Endodermal cell (in vitro differentiated cells): ENCODE data around the gene SELPLG. TPM values are rescaled to one million over a fixed set of nuclear protein-coding genes. Genes with fewer than 3 reads are reported as not detected.

ENCODE experiments used
- DNase-seq: peaks from one replicate; pipeline ENCODE4 v3.0.0-alpha.2; 2017
- H3K27ac ChIP-seq: 2 replicates; pipeline ENCODE4 v1.5.1; 2013; ENCODE audit warnings: mild to moderate bottlenecking, low read depth, low read length, moderate library complexity
- H3K27me3 ChIP-seq: 2 replicates; pipeline ENCODE4 v1.6.1; 2013; ENCODE audit warnings: mild to moderate bottlenecking, low read length, moderate library complexity; ENCODE audit not compliant: insufficient read depth, control insufficient read depth, poor library complexity, severe bottlenecking
- H3K36me3 ChIP-seq: 2 replicates; pipeline ENCODE4 v1.7.0; 2013; ENCODE audit warnings: mild to moderate bottlenecking, low read length, moderate library complexity; ENCODE audit not compliant: control insufficient read depth, insufficient read depth
- H3K4me1 ChIP-seq: one replicate; pipeline ENCODE4 v1.7.0; 2013; ENCODE audit warnings: low read length; ENCODE audit not compliant: control insufficient read depth, insufficient read depth
- H3K4me3 ChIP-seq: 2 replicates; pipeline ENCODE4 v1.5.1; 2013; ENCODE audit warnings: mild to moderate bottlenecking, low read length, moderate library complexity
- H3K9ac ChIP-seq: 2 replicates; pipeline ENCODE4 v1.6.1; 2013; ENCODE audit warnings: mild to moderate bottlenecking, low read length, moderate library complexity; ENCODE audit not compliant: poor library complexity, severe bottlenecking; ENCODE audit errors: extremely low read depth
- H3K9me3 ChIP-seq: 2 replicates; pipeline ENCODE4 v1.6.1; 2013; ENCODE audit warnings: mild to moderate bottlenecking, low read length, moderate library complexity; ENCODE audit not compliant: control insufficient read depth
- H3K27ac Mint-ChIP-seq: 2 replicates; pipeline ENCODE4 v1.8.0; 2020; ENCODE audit warnings: mixed read lengths
- H3K27me3 Mint-ChIP-seq: 2 replicates; pipeline ENCODE4 v1.8.0; 2021; ENCODE audit warnings: mild to moderate bottlenecking, mixed read lengths; ENCODE audit not compliant: insufficient read depth
- H3K36me3 Mint-ChIP-seq: 2 replicates; pipeline ENCODE4 v1.8.0; 2020; ENCODE audit warnings: low read depth, mixed read lengths
- H3K4me1 Mint-ChIP-seq: 2 replicates; pipeline ENCODE4 v1.8.0; 2020; ENCODE audit warnings: mixed read lengths
- H3K4me3 Mint-ChIP-seq: 2 replicates; pipeline ENCODE4 v1.8.0; 2020; ENCODE audit warnings: mild to moderate bottlenecking, moderate library complexity, mixed read lengths
- H3K9me3 Mint-ChIP-seq: 2 replicates; pipeline ENCODE4 v1.8.0; 2020; ENCODE audit warnings: mild to moderate bottlenecking, mixed read lengths
- WGBS, 2 experiments: methylation state at CpG; one replicate each; pipeline versions ENCODE4 v1.1.5 to v1.1.7; 2013; ENCODE audit warnings: missing lambda C conversion rate in 2 of 2, mixed read lengths in 1 of 2; ENCODE audit not compliant: insufficient coverage in 1 of 2, insufficient read length in 1 of 2; 5-methylcytosine and 5-hydroxymethylcytosine counted together
- total RNA-seq, 2 donors: library from RNA; stranded (reverse); fragmentation: NEBNext Ultra II Directional in 1 of 2; extraction: Animal tissue kit (Norgen Biotek cat#: 25700) in 1 of 2; gene quantifications; 2 replicates in 1 of 2; 3 replicates in 1 of 2; pipeline ENCODE4 v1.2.1, GENCODE V29; 2021
- TF ChIP-seq, protein P1 (sequence below): fragments of 200-600 bp; sonication (generic); conservative IDR thresholded peaks from 2 replicates; pipeline ENCODE4 v1.5.0; 2021; ENCODE audit warnings: antibody characterized with exemption, mild to moderate bottlenecking

Gene SELPLG
- total RNA-seq, 2 donors from 2014 or later: 0.13 TPM; not detected in 1

DNA sequence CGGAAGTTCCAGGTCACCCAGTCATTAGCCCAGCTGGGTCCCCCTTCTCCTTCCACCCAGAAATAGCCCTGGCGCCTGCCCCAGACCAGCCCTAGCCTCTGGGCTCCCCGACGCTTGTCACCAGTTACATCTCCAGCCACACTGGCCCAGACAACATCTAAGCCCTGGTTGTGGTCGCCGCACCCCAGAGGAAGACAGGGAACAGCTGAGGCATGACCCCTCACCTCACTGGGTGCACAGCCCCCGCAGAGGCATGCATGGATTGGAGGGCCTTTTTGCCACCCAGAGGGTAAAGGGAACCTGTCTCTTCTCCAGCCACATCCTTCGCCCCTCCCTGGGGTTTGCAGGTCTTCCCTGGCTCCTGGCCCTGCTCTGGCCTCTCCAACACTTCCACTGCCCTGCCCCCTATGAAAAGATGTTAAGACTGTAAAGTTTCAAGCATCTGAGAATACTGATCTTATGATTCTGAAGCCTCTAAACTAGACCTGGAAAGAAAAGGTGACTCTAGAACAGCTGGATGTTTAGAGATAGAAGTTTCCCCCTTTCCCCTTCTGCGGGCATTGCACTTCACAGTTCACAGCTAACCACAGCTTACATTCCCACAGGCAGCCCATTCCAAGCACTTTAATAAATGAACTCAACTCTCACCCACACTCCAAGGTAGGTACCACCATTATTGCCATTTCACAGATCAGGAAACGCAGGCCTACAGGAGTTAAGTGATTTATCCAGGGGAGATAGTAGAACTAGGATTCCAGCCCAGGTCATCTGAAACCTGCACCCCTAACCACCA, 50.5 kb downstream of the SELPLG start:
- Histone ChIP-seq H3K27ac (no peak overlapping the region), H3K4me3 (no peak overlapping the region), H3K9ac (no peak overlapping the region), H3K4me1 (no peaks in the 10 kb centered on the region), H3K9me3 (no peaks in the 10 kb centered on the region), H3K27me3 (no peaks in the 10 kb centered on the region), H3K36me3 (no peaks in the 10 kb centered on the region)
- no peaks in the 10 kb centered on the region for H3K4me1 Mint-ChIP-seq
- H3K9me3 Mint-ChIP-seq: no peaks in the 10 kb centered on the region
- DNase-seq: no peak
- no peaks in the 10 kb centered on the region for H3K36me3 Mint-ChIP-seq
- WGBS, 2 experiments: 90 to 98% methylated on average over 6 to 10 of the region's 10 CpGs
- H3K27ac Mint-ChIP-seq: no peak overlapping the region
- H3K4me3 Mint-ChIP-seq: no peak overlapping the region
- TF ChIP-seq, protein P1, sequence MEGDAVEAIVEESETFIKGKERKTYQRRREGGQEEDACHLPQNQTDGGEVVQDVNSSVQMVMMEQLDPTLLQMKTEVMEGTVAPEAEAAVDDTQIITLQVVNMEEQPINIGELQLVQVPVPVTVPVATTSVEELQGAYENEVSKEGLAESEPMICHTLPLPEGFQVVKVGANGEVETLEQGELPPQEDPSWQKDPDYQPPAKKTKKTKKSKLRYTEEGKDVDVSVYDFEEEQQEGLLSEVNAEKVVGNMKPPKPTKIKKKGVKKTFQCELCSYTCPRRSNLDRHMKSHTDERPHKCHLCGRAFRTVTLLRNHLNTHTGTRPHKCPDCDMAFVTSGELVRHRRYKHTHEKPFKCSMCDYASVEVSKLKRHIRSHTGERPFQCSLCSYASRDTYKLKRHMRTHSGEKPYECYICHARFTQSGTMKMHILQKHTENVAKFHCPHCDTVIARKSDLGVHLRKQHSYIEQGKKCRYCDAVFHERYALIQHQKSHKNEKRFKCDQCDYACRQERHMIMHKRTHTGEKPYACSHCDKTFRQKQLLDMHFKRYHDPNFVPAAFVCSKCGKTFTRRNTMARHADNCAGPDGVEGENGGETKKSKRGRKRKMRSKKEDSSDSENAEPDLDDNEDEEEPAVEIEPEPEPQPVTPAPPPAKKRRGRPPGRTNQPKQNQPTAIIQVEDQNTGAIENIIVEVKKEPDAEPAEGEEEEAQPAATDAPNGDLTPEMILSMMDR: no peak
- no peaks in the 10 kb centered on the region for H3K27me3 Mint-ChIP-seq

DNA sequence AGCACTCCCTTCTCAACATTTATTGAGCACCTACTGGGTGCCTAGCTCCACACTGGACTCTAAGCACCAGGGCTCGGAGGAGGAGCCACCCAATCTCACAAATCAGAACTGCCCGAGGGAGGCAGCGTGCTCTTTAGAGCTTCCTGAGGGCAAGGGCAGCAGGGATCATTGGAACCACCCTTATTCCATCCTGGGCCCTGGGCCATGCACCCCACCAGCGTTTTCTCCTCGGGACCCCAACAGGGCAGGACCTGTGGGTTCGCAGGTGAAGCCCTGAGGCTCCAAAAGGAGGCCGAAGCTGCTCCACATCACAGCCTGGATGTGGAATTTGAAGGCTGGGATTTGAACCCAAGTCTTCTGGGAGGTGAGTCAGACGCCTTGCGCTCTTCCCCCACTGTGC, 51.2 kb downstream of the SELPLG start:
- no peak overlapping the region for H3K9ac ChIP-seq
- DNase-seq: no peak
- H3K4me1 ChIP-seq: no peaks in the 10 kb centered on the region
- no peaks in the 10 kb centered on the region for H3K36me3 ChIP-seq
- H3K9me3 Mint-ChIP-seq: no peaks in the 10 kb centered on the region
- H3K36me3 Mint-ChIP-seq: no peaks in the 10 kb centered on the region
- H3K9me3 ChIP-seq: no peaks in the 10 kb centered on the region
- H3K27me3 Mint-ChIP-seq: no peaks in the 10 kb centered on the region
- 89 to 95% methylated on average over 7 to 9 of the region's 9 CpGs for WGBS, 2 experiments
- H3K4me3 ChIP-seq: no peak overlapping the region
- H3K27ac Mint-ChIP-seq: no peak overlapping the region
- H3K4me3 Mint-ChIP-seq: no peak overlapping the region
- H3K4me1 Mint-ChIP-seq: no peaks in the 10 kb centered on the region
- TF ChIP-seq, protein P1: no peak
- H3K27ac ChIP-seq: no peak overlapping the region
- no peaks in the 10 kb centered on the region for H3K27me3 ChIP-seq

DNA sequence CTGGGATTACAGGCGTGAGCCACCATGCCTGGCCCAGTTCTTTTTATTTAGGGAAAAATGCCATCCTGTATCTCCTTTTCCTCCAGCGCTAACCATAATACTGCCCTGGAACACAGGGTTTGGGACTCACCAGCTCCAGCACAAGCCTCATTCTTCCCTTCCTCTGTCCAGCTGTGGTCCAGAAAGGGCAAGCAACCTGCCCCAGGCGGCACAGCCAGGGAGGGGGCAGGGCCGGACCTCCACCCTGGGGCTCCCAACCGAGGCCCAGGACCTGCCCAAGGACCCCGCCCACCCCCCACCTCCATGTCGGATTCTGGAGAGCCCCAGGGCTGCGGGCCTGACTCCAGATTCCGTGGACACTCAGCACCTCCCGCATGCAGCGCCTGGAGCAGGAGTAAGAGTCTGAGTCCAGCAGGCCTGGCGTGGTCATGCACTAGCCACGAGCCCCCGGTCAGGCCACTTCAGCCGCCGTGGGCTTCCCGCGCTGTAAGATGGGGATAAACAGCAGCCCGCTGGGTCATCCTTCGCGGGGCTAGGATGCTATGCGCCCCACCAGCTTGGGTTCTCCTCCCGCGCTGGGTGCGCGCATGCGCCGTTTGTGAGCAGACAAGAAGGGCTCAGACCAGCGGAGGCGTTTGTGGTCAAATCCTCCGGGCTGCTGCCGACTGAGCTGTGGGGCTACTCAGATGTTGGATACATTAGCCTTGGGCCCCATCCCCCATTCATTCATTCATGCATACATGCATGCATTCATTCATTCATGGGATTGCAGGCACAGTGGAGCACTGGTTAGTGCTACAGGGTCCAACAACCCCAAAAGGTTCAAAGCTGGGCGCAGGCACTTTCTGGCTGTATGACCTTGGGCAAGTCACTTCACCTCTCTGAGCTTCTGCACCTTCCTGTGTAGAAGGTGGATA, 52.1 kb downstream of the SELPLG start:
- 92 to 96% methylated on average over 26 to 33 of the region's 33 CpGs for WGBS, 2 experiments
- Histone ChIP-seq H3K9me3 (no peaks in the 10 kb centered on the region), H3K27me3 (no peaks in the 10 kb centered on the region), H3K36me3 (no peaks in the 10 kb centered on the region), H3K4me3 (no peak overlapping the region), H3K9ac (no peak overlapping the region), H3K4me1 (no peaks in the 10 kb centered on the region), H3K27ac (no peak overlapping the region)
- Mint-ChIP-seq H3K27ac (no peak overlapping the region), H3K9me3 (no peaks in the 10 kb centered on the region), H3K4me3 (no peak overlapping the region), H3K4me1 (no peaks in the 10 kb centered on the region), H3K27me3 (no peaks in the 10 kb centered on the region), H3K36me3 (no peaks in the 10 kb centered on the region)
- TF ChIP-seq, protein P1: no peak
- no peak for DNase-seq
